Brain microvascular endothelial cell (primary cell): ENCODE data around the gene ACP6.

ENCODE experiments used
- DNase-seq: peaks from one replicate; pipeline ENCODE4 v3.0.0-alpha.2; 2020
- H3K27ac ChIP-seq: fragments of 250-450 bp; sonication (Bioruptor Pico); 2 replicates; pipeline ENCODE4 v1.5.1; 2020; ENCODE audit warnings: mild to moderate bottlenecking, moderate library complexity
- H3K27me3 ChIP-seq: fragments of 250-450 bp; sonication (Bioruptor Pico); replicated peaks from 2 replicates; pipeline ENCODE4 v1.5.1; 2020; ENCODE audit warnings: mild to moderate bottlenecking
- H3K36me3 ChIP-seq: fragments of 250-450 bp; sonication (Bioruptor Pico); replicated peaks from 2 replicates; pipeline ENCODE4 v1.5.1; 2020; ENCODE audit warnings: mild to moderate bottlenecking
- H3K4me3 ChIP-seq: 2 replicates; pipeline ENCODE4 v1.5.1; 2011; ENCODE audit warnings: low read depth, mild to moderate bottlenecking, control low read depth, low read length, moderate library complexity
- CTCF ChIP-seq: IDR thresholded peaks from 2 replicates; pipeline ENCODE4 v1.5.1; 2011; ENCODE audit warnings: low read depth, mild to moderate bottlenecking, moderate library complexity, low read length, control low read depth, inconsistent platforms; ENCODE audit errors: missing control alignments
- in situ Hi-C: cut with HindIII; loops from 2 replicates; pipeline ENCODE4 v1.10.0; 2017; ENCODE audit warnings: low sequenced_read_pairs, low pct_ligation_motif_present

Gene ACP6

GRCh38 chr1:147600119-147601111 lies 69.9 kb downstream of the ACP6 start:
- peak overlapping the region; percentile 46 for H3K27ac ChIP-seq
- H3K36me3 ChIP-seq = no peaks in the 10 kb centered on the region
- TF ChIP-seq CTCF = no peak
- peak overlapping the region; percentile 65 for H3K4me3 ChIP-seq
- DNase-seq = peak; percentile 13
- H3K27me3 ChIP-seq = no peaks in the 10 kb centered on the region
- in situ Hi-C loops = no loop called here

- peak overlapping the region; percentile 60 for H3K27ac ChIP-seq
- TF ChIP-seq CTCF = no peak
- in situ Hi-C loops = no loop called here
Measured at GRCh38 chr1:147599362-147600118, 70.8 kb downstream of the ACP6 start.

GRCh38 chr1:147598621-147599361 lies 71.5 kb downstream of the ACP6 start:
- H3K27ac ChIP-seq = peak overlapping the region; percentile 42
- peak overlapping the region; percentile 81 for H3K4me3 ChIP-seq
- no peaks in the 10 kb centered on the region for H3K36me3 ChIP-seq
- H3K27me3 ChIP-seq = no peaks in the 10 kb centered on the region
- in situ Hi-C loops = no loop called here
- TF ChIP-seq CTCF = no peak
- DNase-seq = peak; percentile 10

More at GRCh38 chr1:147599362-147600118, 70.8 kb downstream of the ACP6 start:
- peak overlapping the region; percentile 81 for H3K4me3 ChIP-seq
- no peaks in the 10 kb centered on the region for H3K36me3 ChIP-seq
- DNase-seq = peak; percentile 94
- no peaks in the 10 kb centered on the region for H3K27me3 ChIP-seq

- Histone ChIP-seq H3K36me3 (no peaks in the 10 kb centered on the region), H3K4me3 (no peak overlapping the region), H3K27ac (no peak overlapping the region), H3K27me3 (no peaks in the 10 kb centered on the region)
- no peak for TF ChIP-seq CTCF
- no peak for DNase-seq
- in situ Hi-C loops = no loop called here
Measured at GRCh38 chr1:147597010-147597409, 73.3 kb downstream of the ACP6 start.
